ENCODE data around the gene COL4A1. TPM values are rescaled to one million over a fixed set of nuclear protein-coding genes. Genes with fewer than 3 reads are reported as not detected.

COL4A1 gene
- total RNA-seq, 1 donor from 2014 or later, result 1,996 TPM

DNA sequence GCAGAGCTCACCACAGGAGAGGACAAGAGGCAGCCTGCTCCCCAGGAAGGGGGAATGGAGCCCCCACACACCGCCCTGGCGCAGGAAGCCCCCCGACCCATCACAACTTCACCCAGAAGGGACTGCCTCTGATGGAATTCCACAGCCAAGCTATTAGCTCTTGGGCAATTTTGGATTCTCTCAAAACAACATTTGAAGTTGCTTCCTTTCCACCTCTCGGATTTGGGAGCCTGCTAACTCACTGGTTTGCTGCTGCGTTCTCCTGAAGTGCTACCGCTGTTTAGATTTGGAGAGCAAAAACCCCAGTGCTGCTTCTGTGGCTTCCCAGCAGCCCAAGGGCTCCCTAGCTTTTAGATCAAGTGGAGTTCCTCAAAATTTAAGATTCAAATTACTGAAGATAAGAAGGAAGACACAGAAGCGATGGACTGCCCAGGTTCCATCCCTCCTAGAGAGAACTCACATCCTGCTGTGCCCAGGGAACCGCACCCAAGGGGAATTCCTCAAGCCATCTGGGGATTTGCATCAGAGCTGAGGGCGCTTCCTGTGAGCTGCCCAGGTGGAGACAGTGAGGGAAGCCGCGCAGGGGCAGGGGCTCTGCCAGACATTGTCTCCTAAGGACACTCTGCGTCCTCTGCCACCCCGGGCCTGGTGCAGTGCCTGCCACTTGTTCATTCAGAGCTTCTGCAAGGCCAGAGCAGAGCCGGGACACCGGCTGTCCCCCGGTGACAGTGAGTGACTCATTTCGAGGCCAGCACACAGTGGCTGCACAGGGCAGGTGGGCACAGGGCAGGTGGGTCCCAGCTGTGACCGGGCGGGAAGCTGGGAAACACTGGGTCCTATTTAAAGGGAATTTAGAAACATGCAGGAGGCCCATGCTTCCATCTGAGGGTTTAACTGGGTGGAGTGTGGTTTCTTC is 45.5 kb downstream of the COL4A1 start:
- DNase-seq (ENCODE audit: low spot score), result no peak

- no peak for DNase-seq (ENCODE audit: low spot score)
These were observed 47.3 kb downstream of the COL4A1 start for GRCh38 chr13:110259651-110260050.

GRCh38 chr13:110258876-110259631 is 47.9 kb downstream of the COL4A1 start:
- DNase-seq (ENCODE audit: low spot score), result no peak

- DNase-seq (ENCODE audit: low spot score), result no peak
These were observed 49.5 kb downstream of the COL4A1 start for GRCh38 chr13:110257408-110257807.

DNA sequence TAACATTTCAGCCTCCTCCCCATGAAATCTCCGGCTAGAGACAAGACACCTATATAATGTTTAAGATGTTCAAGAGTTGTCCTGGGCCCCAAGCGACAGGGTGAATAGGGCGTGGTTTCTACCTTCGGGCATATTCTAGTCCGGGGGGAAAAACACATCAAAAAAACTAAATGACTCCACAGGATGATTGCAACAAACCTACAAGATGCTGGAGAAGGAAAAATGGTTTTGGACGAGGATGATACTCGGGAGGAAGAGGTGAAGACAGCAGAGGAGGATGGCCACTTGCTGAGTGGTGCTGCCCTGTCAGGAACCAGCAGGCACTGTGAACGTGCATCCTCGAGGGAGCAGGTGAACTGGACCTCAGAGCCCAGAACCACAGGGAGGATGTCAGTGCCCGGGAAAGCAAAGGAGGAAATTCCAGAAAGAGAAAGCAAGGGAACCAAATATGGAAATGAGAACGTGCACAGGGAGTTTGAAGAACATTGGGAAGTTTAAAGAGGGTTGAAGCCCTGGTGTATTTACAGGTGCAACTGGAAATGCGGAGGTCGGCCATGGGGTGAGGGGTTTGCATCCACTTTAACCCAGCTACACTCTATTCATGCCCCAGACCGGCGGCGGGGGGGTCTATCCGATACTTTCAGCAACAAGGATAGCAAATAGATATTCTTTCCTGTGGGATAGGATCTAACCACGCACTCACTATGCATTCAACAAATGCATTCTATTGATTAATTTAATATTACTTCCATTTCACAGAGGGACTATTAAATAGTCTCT is 50.6 kb downstream of the COL4A1 start:
- DNase-seq (ENCODE audit: low spot score), result no peak

DNA sequence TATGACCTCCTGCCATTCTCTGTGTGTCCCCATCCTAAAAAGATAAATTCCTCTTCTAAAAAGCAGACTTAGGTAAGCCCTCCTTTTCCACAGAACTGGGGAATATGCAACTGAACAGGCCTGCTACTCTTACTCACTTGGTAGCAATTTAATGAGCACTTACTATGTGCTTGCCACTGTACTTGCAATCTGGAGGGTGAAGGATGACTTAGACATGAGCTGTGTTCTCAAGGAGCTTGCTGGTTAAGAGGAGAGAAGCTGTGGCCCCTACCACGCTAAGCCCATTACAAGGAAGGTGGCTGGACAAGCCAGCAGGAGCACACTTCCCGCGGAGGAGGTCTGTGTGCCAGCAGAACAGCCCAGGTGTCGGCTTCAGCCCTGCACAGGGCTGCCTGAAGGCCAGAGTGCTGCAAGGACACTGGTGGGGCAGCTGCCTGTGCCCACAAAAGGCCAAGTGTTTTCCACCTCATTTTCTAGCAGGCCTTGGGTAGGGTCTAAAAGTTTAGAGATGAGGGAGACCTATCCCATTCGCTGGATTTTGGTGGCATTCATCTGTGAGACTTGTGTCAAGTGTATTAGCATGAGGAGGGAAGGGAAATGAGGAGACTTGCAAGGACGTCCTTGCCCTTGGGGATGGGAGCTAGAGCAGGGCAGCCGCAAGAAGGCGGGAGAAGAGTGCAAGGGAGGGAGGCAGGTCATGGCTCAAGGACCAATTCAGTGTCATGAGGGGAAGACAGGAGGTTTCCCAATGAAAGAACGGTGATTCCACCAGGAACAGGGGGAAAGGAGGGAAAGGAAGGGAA is 52.0 kb downstream of the COL4A1 start:
- DNase-seq (ENCODE audit: low spot score), result no peak

DNA sequence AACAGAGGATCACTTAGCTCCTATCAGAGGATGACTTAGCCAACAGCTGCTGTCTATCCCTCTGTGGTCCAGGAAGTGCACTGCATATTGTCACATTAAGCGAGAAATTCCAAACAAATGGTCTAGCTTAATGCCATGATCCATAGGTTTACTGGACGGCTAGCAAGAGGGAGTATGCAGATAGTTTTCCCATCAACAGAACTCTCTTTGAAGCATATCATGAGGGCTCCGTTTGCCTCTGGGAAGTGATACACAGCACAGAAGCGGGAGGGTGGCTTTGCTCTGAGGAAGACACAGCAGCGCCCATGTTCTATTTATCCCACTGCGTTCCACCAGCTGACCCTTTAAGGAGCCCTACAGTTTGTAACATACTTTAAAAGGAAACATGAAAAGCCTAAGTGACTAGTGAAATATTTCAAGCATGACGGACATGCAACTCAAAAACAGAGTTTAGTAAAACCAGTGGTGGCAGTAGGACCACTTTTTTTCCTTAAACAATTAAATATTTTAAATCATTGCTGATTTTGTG is 52.7 kb downstream of the COL4A1 start:
- no peak for DNase-seq (ENCODE audit: low spot score)

- no peak for DNase-seq (ENCODE audit: low spot score)
These were observed 55.7 kb downstream of the COL4A1 start for GRCh38 chr13:110251193-110251819.

DNA sequence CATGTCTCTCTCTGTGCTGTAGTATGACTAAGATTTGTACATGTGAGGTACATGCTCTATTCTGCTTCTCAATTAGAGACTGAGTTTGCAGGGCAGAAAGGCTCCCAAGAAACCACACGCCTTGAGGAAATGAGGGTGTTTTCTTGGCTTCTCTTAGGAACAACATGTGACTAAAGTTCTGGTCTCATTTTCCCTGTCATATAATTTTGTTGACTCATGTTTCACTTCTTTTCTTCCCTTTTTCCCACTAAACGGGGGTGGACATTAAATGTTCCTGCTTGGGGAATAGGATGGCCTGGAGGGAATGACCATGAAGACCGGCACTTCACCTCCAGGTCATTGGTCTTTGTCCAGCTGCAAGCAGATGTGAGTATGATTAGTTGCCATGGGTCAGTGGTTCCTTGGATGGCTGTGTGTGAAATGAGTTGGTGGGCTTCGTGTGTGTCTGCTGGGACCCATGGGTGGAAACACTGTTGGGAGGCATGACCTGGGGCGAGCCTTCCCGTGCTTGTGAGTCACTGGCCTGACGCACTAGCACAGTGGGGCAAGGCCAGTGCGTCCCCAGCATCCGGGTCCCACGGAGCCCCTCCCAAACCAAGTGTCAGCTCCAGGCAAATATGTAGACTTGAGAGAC is 56.6 kb downstream of the COL4A1 start:
- DNase-seq (ENCODE audit: low spot score), result no peak

GRCh38 chr13:110249326-110249725 is 57.6 kb downstream of the COL4A1 start:
- DNase-seq (ENCODE audit: low spot score), result no peak

DNA sequence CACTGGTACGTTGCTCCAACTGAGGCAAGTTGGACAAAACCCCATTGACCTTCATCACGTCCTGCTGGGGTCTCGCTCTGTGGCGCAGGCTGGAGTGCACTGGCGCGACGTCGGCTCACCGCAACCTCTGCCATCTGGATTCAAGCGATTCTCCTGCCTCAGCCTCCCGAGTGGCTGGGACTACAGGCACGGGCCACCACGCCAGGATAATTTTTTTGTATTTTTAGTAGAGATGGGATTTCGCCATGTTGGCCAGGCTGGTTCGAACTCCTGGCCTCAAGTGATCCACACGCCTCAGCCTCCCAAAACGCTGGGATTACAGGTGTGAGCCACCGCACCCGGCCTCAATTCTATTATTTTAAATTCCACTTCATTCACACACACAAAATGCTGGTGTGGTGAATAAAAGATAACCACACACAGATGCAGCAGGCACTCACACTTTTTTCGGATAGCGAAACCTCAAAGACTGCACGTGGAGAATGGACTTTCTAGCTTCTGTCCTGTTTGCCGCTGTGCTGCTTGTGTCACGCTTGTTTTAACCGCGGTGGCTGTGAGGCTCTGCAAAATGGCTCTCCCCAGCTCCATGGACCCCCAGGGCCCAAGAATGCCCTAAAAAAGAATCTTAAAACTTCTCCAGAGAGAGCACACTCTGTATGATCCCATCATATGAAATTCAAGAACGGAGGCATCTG is 58.4 kb downstream of the COL4A1 start:
- DNase-seq (ENCODE audit: low spot score), result no peak

DNA sequence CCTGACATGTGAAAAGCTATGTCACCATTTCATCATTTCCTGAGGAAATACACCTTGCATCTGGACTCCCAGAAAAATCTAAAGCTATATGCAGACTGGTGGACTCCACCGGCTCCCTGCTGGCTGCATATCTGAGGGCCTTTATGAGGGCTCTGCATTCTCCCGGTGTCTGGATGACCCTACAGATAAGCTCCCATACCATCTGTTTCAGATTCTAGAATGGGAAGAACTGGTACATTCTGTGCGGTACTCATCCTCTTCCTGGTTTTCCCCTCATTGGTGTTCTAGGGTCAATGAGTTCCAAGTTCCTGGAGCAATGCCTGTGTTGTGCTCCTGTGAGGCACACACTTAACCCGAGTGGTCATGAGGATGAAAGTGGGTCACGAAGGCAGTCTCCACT is 60.4 kb downstream of the COL4A1 start:
- no peak for DNase-seq (ENCODE audit: low spot score)

DNA sequence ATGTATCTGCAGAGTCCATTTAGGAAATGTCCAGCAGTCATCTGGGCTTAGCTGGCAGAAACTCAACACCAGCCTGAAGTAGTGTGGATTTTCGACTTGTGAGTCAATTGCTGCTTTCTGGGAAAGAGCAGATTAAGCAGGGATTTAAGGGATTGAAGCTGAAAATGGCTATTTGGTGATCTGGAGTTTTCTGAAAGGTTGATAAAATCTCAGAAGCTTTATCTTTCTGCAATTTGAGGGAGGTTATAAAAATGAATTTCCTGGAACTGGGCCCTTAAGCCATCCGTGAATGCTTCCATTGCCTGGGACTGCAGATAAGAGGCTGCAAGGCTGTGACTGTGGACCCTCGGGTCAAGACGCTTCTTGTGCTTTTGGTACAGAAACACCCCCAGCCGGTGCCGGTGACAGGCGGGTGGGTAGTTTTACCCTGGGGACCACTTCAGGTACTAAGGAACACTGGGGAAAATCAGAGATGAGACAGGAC is 61.5 kb downstream of the COL4A1 start:
- no peak for DNase-seq (ENCODE audit: low spot score)

- no peak for DNase-seq (ENCODE audit: low spot score)
These were observed 62.0 kb downstream of the COL4A1 start for GRCh38 chr13:110244976-110245375.

GRCh38 chr13:110244071-110244830 is 62.7 kb downstream of the COL4A1 start:
- no peak for DNase-seq (ENCODE audit: low spot score)

DNA sequence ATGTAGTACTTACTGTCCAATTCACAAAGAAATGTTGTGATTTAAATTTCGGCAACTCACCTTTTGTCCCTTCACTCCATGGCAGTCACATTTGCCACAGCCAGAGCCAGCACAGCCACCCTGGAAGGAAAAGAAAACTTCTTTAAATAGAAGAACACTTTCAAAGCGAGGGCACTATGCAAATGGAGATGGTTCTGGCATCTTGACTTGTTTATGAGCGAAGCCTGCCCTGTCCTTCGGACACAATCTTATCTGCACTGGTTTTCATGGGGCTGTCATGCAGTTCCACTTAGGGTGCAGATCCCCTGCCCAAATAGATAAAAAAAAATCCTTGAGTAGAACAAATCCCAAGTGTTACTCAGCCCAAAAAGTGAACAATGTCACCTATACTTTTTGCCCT is 64.3 kb downstream of the COL4A1 start:
- DNase-seq (ENCODE audit: low spot score), result no peak

DNA sequence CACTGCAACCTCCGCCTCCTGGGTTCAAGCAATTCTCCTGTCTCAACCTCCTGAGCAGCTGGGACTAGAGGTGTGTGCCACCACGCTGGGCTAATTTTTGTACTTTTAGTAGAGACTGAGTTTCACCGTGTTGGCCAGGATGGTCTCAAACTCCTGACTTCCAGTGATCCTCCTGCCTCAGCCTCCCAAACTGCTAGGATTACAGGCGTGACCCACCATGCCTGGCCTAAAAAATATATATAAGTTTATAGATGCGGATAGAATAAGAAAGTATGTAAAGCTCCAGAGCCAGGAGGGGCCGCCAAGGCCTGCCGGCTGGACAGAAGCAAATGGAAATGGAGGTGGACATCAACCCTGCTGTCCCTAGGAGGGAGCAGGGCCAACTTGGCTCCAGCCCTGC is 66.0 kb downstream of the COL4A1 start:
- no peak for DNase-seq (ENCODE audit: low spot score)

GRCh38 chr13:110240352-110240751 is 66.6 kb downstream of the COL4A1 start:
- no peak for DNase-seq (ENCODE audit: low spot score)

Measured in mesenteric fat pad (tissue), 1 donor.